Measurements from ENCODE around the gene SPACA9. TPM values are rescaled to one million over a fixed set of nuclear protein-coding genes. Genes with fewer than 3 reads are reported as not detected.
A peak's percentile ranks its signal among the peaks of the same experiment; 100 is the strongest.

SPACA9 gene
- total RNA-seq, 1 donor = 3.6 TPM

GRCh38 chr9:132927704-132928103 is 49.0 kb downstream of the SPACA9 start:
- Histone ChIP-seq H3K4me1 (ENCODE audit: insufficient read depth, low read length) (no peaks in the 10 kb centered on the region), H3K27me3 (ENCODE audit: insufficient read depth, low read length) (no peaks in the 10 kb centered on the region), H3K36me3 (ENCODE audit: insufficient read depth, low read length) (peaks cover 39% of the 10 kb centered on the region)

GRCh38 chr9:132931178-132931735 is 52.6 kb downstream of the SPACA9 start:
- H3K4me3 ChIP-seq (ENCODE audit: insufficient read depth, low read length) = no peak overlapping the region
- H4K20me1 ChIP-seq (ENCODE audit: insufficient read depth, low read length) = peaks cover 16% of the 10 kb centered on the region
- no peak overlapping the region for H3K4me2 ChIP-seq (ENCODE audit: insufficient read depth, low read length)
- H3K4me1 ChIP-seq (ENCODE audit: insufficient read depth, low read length) = no peaks in the 10 kb centered on the region
- H3K36me3 ChIP-seq (ENCODE audit: insufficient read depth, low read length) = peaks cover 23% of the 10 kb centered on the region
- TF ChIP-seq CTCF (IDR thresholded peaks at IDR 0.05; ENCODE audit: extremely low read depth, low read depth, low read length) = no peak
- no peak overlapping the region for H2AFZ ChIP-seq (ENCODE audit: low read length)
- peaks cover 37% of the 10 kb centered on the region for H3K79me2 ChIP-seq (ENCODE audit: insufficient read depth, low read length)
- H3K27ac ChIP-seq (ENCODE audit: low read depth, low read length) = no peak overlapping the region
- H3K27me3 ChIP-seq (ENCODE audit: insufficient read depth, low read length) = no peaks in the 10 kb centered on the region
- DNase-seq (ENCODE audit: insufficient read length, low spot score, missing footprints) = no peak
- H3K9me3 ChIP-seq (ENCODE audit: low read depth, low read length) = no peaks in the 10 kb centered on the region

More at GRCh38 chr9:132927704-132928103, 49.0 kb downstream of the SPACA9 start:
- Histone ChIP-seq H2AFZ (ENCODE audit: low read length) (no peak overlapping the region), H3K27ac (ENCODE audit: low read depth, low read length) (no peak overlapping the region), H3K79me2 (ENCODE audit: insufficient read depth, low read length) (peaks cover 7% of the 10 kb centered on the region), H3K4me2 (ENCODE audit: insufficient read depth, low read length) (no peak overlapping the region), H3K9me3 (ENCODE audit: low read depth, low read length) (no peaks in the 10 kb centered on the region), H4K20me1 (ENCODE audit: insufficient read depth, low read length) (no peaks in the 10 kb centered on the region), H3K4me3 (ENCODE audit: insufficient read depth, low read length) (no peak overlapping the region)
- no peak for TF ChIP-seq CTCF (IDR thresholded peaks at IDR 0.05; ENCODE audit: extremely low read depth, low read depth, low read length)
- no peak for DNase-seq (ENCODE audit: insufficient read length, low spot score, missing footprints)

- Histone ChIP-seq H4K20me1 (ENCODE audit: insufficient read depth, low read length) (peaks cover 41% of the 10 kb centered on the region), H3K4me2 (ENCODE audit: insufficient read depth, low read length) (no peak overlapping the region), H3K79me2 (ENCODE audit: insufficient read depth, low read length) (peaks cover 72% of the 10 kb centered on the region), H3K4me1 (ENCODE audit: insufficient read depth, low read length) (no peaks in the 10 kb centered on the region), H3K9me3 (ENCODE audit: low read depth, low read length) (no peaks in the 10 kb centered on the region), H3K4me3 (ENCODE audit: insufficient read depth, low read length) (no peak overlapping the region), H3K27ac (ENCODE audit: low read depth, low read length) (no peak overlapping the region), H3K27me3 (ENCODE audit: insufficient read depth, low read length) (no peaks in the 10 kb centered on the region), H3K36me3 (ENCODE audit: insufficient read depth, low read length) (peaks cover 11% of the 10 kb centered on the region), H2AFZ (ENCODE audit: low read length) (no peak overlapping the region)
- no peak for DNase-seq (ENCODE audit: insufficient read length, low spot score, missing footprints)
- TF ChIP-seq CTCF (IDR thresholded peaks at IDR 0.05; ENCODE audit: extremely low read depth, low read depth, low read length) = no peak
These were observed 56.3 kb downstream of the SPACA9 start for GRCh38 chr9:132935026-132935425.

GRCh38 chr9:132937463-132937901 is 58.8 kb downstream of the SPACA9 start:
- peaks cover 51% of the 10 kb centered on the region for H4K20me1 ChIP-seq (ENCODE audit: insufficient read depth, low read length)
- H3K4me1 ChIP-seq (ENCODE audit: insufficient read depth, low read length) = peaks cover 5% of the 10 kb centered on the region
- peaks cover 91% of the 10 kb centered on the region for H3K79me2 ChIP-seq (ENCODE audit: insufficient read depth, low read length)
- H3K9me3 ChIP-seq (ENCODE audit: low read depth, low read length) = no peaks in the 10 kb centered on the region
- H2AFZ ChIP-seq (ENCODE audit: low read length) = no peak overlapping the region
- no peak overlapping the region for H3K27ac ChIP-seq (ENCODE audit: low read depth, low read length)
- no peaks in the 10 kb centered on the region for H3K27me3 ChIP-seq (ENCODE audit: insufficient read depth, low read length)
- TF ChIP-seq CTCF (IDR thresholded peaks at IDR 0.05; ENCODE audit: extremely low read depth, low read depth, low read length) = no peak
- H3K4me2 ChIP-seq (ENCODE audit: insufficient read depth, low read length) = no peak overlapping the region
- no peak overlapping the region for H3K4me3 ChIP-seq (ENCODE audit: insufficient read depth, low read length)
- H3K36me3 ChIP-seq (ENCODE audit: insufficient read depth, low read length) = peaks cover 11% of the 10 kb centered on the region
- DNase-seq (ENCODE audit: insufficient read length, low spot score, missing footprints) = peak; percentile 80

All from osteoblast (primary cell).